HCT116 (cell line): ENCODE results near the gene PACRG. TPM values are rescaled to one million over a fixed set of nuclear protein-coding genes. Genes with fewer than 3 reads are reported as not detected.

Source experiments
- ATAC-seq: fragments of 200-7000 bp; cut with Tn5 transposase; 2 replicates; pipeline ENCODE4 v1.9.1; 2020; ENCODE audit warnings: mild to moderate bottlenecking, moderate library complexity
- BruUV-seq: library from RNA; stranded (reverse); fragments of 400-500 nt; replicated peaks from 2 replicates; lab custom pipeline; 2021; lab: Mats Ljungman, UMichigan
- CTCF ChIA-PET: fragments of 300-600 bp; sonication (Branson Sonifier 250); formaldehyde crosslinking; loops from one replicate; lab custom pipeline; 2021; ENCODE audit warnings: antibody characterized with exemption; lab: Charles Lee
- POLR2A ChIA-PET: fragments of 300-600, 350-600 bp; sonication (Branson Sonifier 250); formaldehyde crosslinking; loops from one replicate; lab custom pipeline; 2021; ENCODE audit warnings: antibody characterized with exemption; lab: Charles Lee
- RAD21 ChIA-PET, 2 experiments: fragments of 300-600 bp; sonication (Branson Sonifier 250); formaldehyde crosslinking; loops; one replicate each; lab custom pipeline; 2023; ENCODE audit warnings: low total read pairs in 2 of 2; ENCODE audit not compliant: uncharacterized antibody in 2 of 2, unreplicated experiment in 2 of 2, low non-redundant PET in 1 of 2; lab: Charles Lee
- DNase-seq: peaks from one replicate; pipeline ENCODE4 v3.0.0-alpha.2; 2010; ENCODE audit warnings: low read depth, low spot score
- H2AFZ ChIP-seq: fragments of 200-600 bp; shearing (Covaris generic), sonication (generic); 2 replicates; pipeline ENCODE4 v1.6.1; 2017; ENCODE audit warnings: low read depth, mixed run types, mixed read lengths, antibody characterized with exemption, low read length; ENCODE audit not compliant: poor library complexity, severe bottlenecking
- H3K27ac ChIP-seq: 2 replicates; pipeline ENCODE4 v1.5.1; 2012; ENCODE audit warnings: low read depth, low read length
- H3K27me3 ChIP-seq: fragments of 200-600 bp; sonication (generic); 2 replicates; pipeline ENCODE4 v1.6.1; 2016; ENCODE audit warnings: mixed run types, low read length, mixed read lengths; ENCODE audit not compliant: insufficient read depth
- H3K36me3 ChIP-seq, 2 experiments: fragments of 200-500 bp in 1 of 2; fragments of 200-600 bp in 1 of 2; sonication (Bioruptor generic) in 1 of 2; sonication (generic) in 1 of 2; 2 replicates each; pipeline versions ENCODE4 v1.5.1 to v1.6.1; 2014 to 2016; ENCODE audit warnings: low read length in 2 of 2, inconsistent platforms in 1 of 2, mixed read lengths in 1 of 2, mixed run types in 1 of 2; ENCODE audit not compliant: insufficient read depth in 2 of 2, control insufficient read depth in 1 of 2
- H3K4me1 ChIP-seq, 2 experiments: fragments of 200-600 bp in 1 of 2; sonication (generic) in 1 of 2; 2 replicates each; pipeline versions ENCODE4 v1.5.1 to v1.6.1; 2012 to 2017; ENCODE audit warnings: low read length in 2 of 2, inconsistent platforms in 1 of 2, mild to moderate bottlenecking in 1 of 2, mixed read lengths in 1 of 2, mixed run types in 1 of 2, moderate library complexity in 1 of 2; ENCODE audit not compliant: insufficient read depth in 2 of 2, control insufficient read depth in 1 of 2
- H3K4me2 ChIP-seq: fragments of 200-600 bp; sonication (generic); 2 replicates; pipeline ENCODE4 v1.6.1; 2017; ENCODE audit warnings: mixed run types, low read length, mixed read lengths
- H3K4me3 ChIP-seq, 2 experiments: fragments of 200-600 bp in 1 of 2; sonication (generic) in 1 of 2; replicated peaks in 1 of 2; 2 replicates each; pipeline ENCODE4 v1.5.1; 2011 to 2016; ENCODE audit warnings: low read length in 2 of 2, control low read depth in 1 of 2, low read depth in 1 of 2, mild to moderate bottlenecking in 1 of 2, mixed read lengths in 1 of 2, mixed run types in 1 of 2
- H3K79me2 ChIP-seq: fragments of 200-600 bp; sonication (generic); 2 replicates; pipeline ENCODE4 v1.6.1; 2017; ENCODE audit warnings: mild to moderate bottlenecking, mixed run types, low read length, moderate library complexity, mixed read lengths; ENCODE audit not compliant: insufficient read depth
- H3K9ac ChIP-seq: fragments of 200-600 bp; sonication (generic); 2 replicates; pipeline ENCODE4 v1.6.1; 2016; ENCODE audit warnings: low read length, mixed read lengths
- H3K9me2 ChIP-seq: fragments of 200-600 bp; sonication (generic), shearing (Covaris generic); 2 replicates; pipeline ENCODE4 v1.6.1; 2017; ENCODE audit warnings: mixed run types, mild to moderate bottlenecking, moderate library complexity; ENCODE audit not compliant: insufficient read depth
- H3K9me3 ChIP-seq, 2 experiments: fragments of 200-500 bp in 1 of 2; fragments of 200-600 bp in 1 of 2; sonication (Bioruptor generic) in 1 of 2; sonication (generic) in 1 of 2; 2 replicates each; pipeline ENCODE4 v1.6.1; 2014 to 2017; ENCODE audit warnings: low read length in 2 of 2, mixed read lengths in 2 of 2, inconsistent platforms in 1 of 2, low read depth in 1 of 2, mild to moderate bottlenecking in 1 of 2, mixed run types in 1 of 2, moderate library complexity in 1 of 2; ENCODE audit not compliant: control insufficient read depth in 1 of 2, insufficient read depth in 1 of 2
- H4K20me1 ChIP-seq: fragments of 200-600 bp; sonication (generic), shearing (Covaris generic); 2 replicates; pipeline ENCODE4 v1.6.1; 2017; ENCODE audit warnings: mixed run types, mild to moderate bottlenecking, moderate library complexity; ENCODE audit not compliant: insufficient read depth
- CBX3 ChIP-seq: IDR thresholded peaks from 2 replicates; pipeline ENCODE4 v1.6.1; 2012; ENCODE audit warnings: low read depth
- ELF1 ChIP-seq: IDR thresholded peaks from 2 replicates; pipeline ENCODE4 v1.6.1; 2012; ENCODE audit warnings: low read depth, borderline replicate concordance
- EZH2 ChIP-seq: fragments of 200-600 bp; sonication (generic); IDR thresholded peaks from 2 replicates; pipeline ENCODE4 v1.6.1; 2017; ENCODE audit warnings: antibody characterized with exemption, mixed run types
- EZH2phosphoT487 ChIP-seq: fragments of 200-600 bp; IDR thresholded peaks from 2 replicates; pipeline ENCODE4 v1.6.1; 2018; ENCODE audit warnings: antibody characterized with exemption, borderline replicate concordance
- POLR2A ChIP-seq: IDR thresholded peaks from 2 replicates; pipeline ENCODE4 v1.7.0; 2011; ENCODE audit warnings: borderline replicate concordance; ENCODE audit not compliant: insufficient read depth, insufficient read length; ENCODE audit errors: extremely low read depth
- SIN3A ChIP-seq: IDR thresholded peaks from 2 replicates; pipeline ENCODE4 v1.6.1; 2012; ENCODE audit warnings: low read depth
- SRF ChIP-seq: IDR thresholded peaks from 2 replicates; pipeline ENCODE4 v1.6.1; 2012; ENCODE audit warnings: low read depth
- TCF7L2 ChIP-seq: IDR thresholded peaks from 2 replicates; pipeline ENCODE4 v1.7.0; 2011; ENCODE audit warnings: borderline replicate concordance, inconsistent platforms; ENCODE audit not compliant: insufficient read depth, insufficient read length; ENCODE audit errors: extremely low read depth
- ZBTB33 ChIP-seq: IDR thresholded peaks from 2 replicates; pipeline ENCODE4 v1.6.1; 2011; ENCODE audit warnings: mild to moderate bottlenecking, low read length, moderate library complexity; ENCODE audit not compliant: insufficient replicate concordance; ENCODE audit errors: extremely low read depth
- intact Hi-C: fragments of 100-400 bp; cut with micrococcal nuclease; formaldehyde crosslinking; loops from 2 replicates; pipeline ENCODE4 v1.10.0; 2022
- total RNA-seq: library from RNA; stranded (reverse); gene quantifications from one replicate; pipeline ENCODE4 v1.2.1, GENCODE V29; 2021; ENCODE audit not compliant: unreplicated experiment
- TF ChIP-seq, protein P1 (sequence below): IDR thresholded peaks from 2 replicates; pipeline ENCODE4 v1.6.1; 2012
- TF ChIP-seq, protein P2 (sequence below): IDR thresholded peaks from 2 replicates; pipeline ENCODE4 v1.6.1; 2012

PACRG gene
- total RNA-seq, 1 experiment from 2014 or later, result 0.71 TPM

DNA sequence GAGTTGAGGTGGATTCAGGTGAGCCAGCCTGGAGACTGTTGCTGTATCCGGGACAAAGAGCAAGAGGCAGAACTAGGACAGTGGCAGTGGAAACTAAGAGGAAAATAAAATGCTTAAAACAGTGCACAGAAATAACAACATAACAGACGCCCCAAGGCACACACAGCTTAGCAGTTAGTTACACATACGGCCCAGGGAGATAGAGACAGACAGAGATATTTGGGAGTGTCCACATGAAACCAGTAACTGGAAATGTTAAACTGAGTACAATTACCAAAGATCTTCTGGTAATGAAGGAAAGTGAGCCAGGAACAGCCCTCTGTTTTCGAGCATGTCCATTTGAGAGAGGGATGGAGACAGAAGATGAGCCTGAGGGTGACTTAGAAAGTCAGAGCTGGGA, 449.2 kb downstream of the PACRG start:
- Histone ChIP-seq H3K9ac (no peak overlapping the region), H3K4me2 (no peak overlapping the region), H4K20me1 (no peaks in the 10 kb centered on the region), H3K36me3 (no peaks in the 10 kb centered on the region), H3K79me2 (no peaks in the 10 kb centered on the region), H3K9me3 (no peaks in the 10 kb centered on the region; a peak in 1 of 4 replicates), H2AFZ (no peak overlapping the region), H3K27me3 (no peaks in the 10 kb centered on the region), H3K4me3 (no peak overlapping the region), H3K4me1 (peaks cover 0 to 4% of the 10 kb centered on the region in 2 experiments; a peak in 1 of 4 replicates), H3K27ac (no peak overlapping the region), H3K9me2 (no peaks in the 10 kb centered on the region)
- intact Hi-C loops, result no loop called here
- TF ChIP-seq TCF7L2 (no peak), EZH2 (no peak), ELF1 (no peak), EZH2phosphoT487 (no peak), SRF (no peak), ZBTB33 (no peak), SIN3A (no peak), POLR2A (no peak), CBX3 (no peak)
- TF ChIP-seq, protein P1, sequence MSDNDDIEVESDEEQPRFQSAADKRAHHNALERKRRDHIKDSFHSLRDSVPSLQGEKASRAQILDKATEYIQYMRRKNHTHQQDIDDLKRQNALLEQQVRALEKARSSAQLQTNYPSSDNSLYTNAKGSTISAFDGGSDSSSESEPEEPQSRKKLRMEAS, result no peak
- TF ChIP-seq, protein P2, sequence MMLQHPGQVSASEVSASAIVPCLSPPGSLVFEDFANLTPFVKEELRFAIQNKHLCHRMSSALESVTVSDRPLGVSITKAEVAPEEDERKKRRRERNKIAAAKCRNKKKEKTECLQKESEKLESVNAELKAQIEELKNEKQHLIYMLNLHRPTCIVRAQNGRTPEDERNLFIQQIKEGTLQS, result no peak
- ChIA-PET CTCF (no interaction called here), RAD21 (no interaction called here), POLR2A (no interaction called here)
- ATAC-seq (no peak), DNase-seq (no peak)
- no TSS peak for BruUV-seq
